HFFc6 (cell line): ENCODE data around the gene PSD4. TPM values are rescaled to one million over a fixed set of nuclear protein-coding genes. Genes with fewer than 3 reads are reported as not detected.

Source experiments
- DNase-seq: peaks from one replicate; pipeline ENCODE4 v3.0.0-alpha.2; 2018
- H3K27ac Mint-ChIP-seq: 2 replicates; pipeline ENCODE4 v1.8.0; 2020; ENCODE audit warnings: mild to moderate bottlenecking, mixed read lengths
- H3K27me3 Mint-ChIP-seq: 2 replicates; pipeline ENCODE4 v1.8.0; 2021; ENCODE audit warnings: mild to moderate bottlenecking, moderate library complexity, mixed read lengths; ENCODE audit not compliant: insufficient read depth
- H3K36me3 Mint-ChIP-seq: 2 replicates; pipeline ENCODE4 v1.8.0; 2021; ENCODE audit warnings: low read depth, mixed read lengths
- H3K4me1 Mint-ChIP-seq: 2 replicates; pipeline ENCODE4 v1.8.0; 2020; ENCODE audit warnings: low read depth, mixed read lengths
- H3K4me3 Mint-ChIP-seq: 2 replicates; pipeline ENCODE4 v1.8.0; 2020; ENCODE audit warnings: mild to moderate bottlenecking, moderate library complexity, mixed read lengths
- H3K9me3 Mint-ChIP-seq: 2 replicates; pipeline ENCODE4 v1.8.0; 2020; ENCODE audit warnings: mild to moderate bottlenecking, mixed read lengths
- CTCF ChIP-seq: fragments of 200-600 bp; sonication (generic); IDR thresholded peaks from 2 replicates; pipeline ENCODE4 v1.5.0; 2021; ENCODE audit warnings: antibody characterized with exemption, mild to moderate bottlenecking
- total RNA-seq, 6 experiments: library from RNA; stranded (reverse); fragmentation: NEBNext Ultra II Directional; extraction: Animal tissue kit (Norgen Biotek cat#: 25700); gene quantifications; 2 replicates in 1 of 6; 3 replicates in 5 of 6; pipeline ENCODE4 v1.2.3, GENCODE V29; 2021

PSD4 gene
- total RNA-seq, 6 experiments from 2014 or later, result 0.76 to 1.8 (median 1.1) TPM

- no peak for TF ChIP-seq CTCF
- DNase-seq, result no peak
- no peak overlapping the region for H3K4me3 Mint-ChIP-seq
- H3K4me1 Mint-ChIP-seq, result no peaks in the 10 kb centered on the region
- peaks cover 7% of the 10 kb centered on the region; the same call in 1 of the 2 replicates for H3K27me3 Mint-ChIP-seq
- H3K27ac Mint-ChIP-seq, result no peak overlapping the region
- no peaks in the 10 kb centered on the region for H3K36me3 Mint-ChIP-seq
- H3K9me3 Mint-ChIP-seq, result no peaks in the 10 kb centered on the region
These were observed 592 bp downstream of the PSD4 start for GRCh38 chr2:113174376-113174750.

GRCh38 chr2:113175042-113175628, 1.4 kb downstream of the PSD4 start:
- H3K27ac Mint-ChIP-seq, result no peak overlapping the region
- H3K36me3 Mint-ChIP-seq, result no peaks in the 10 kb centered on the region
- no peak overlapping the region for H3K4me3 Mint-ChIP-seq
- no peak for TF ChIP-seq CTCF
- no peaks in the 10 kb centered on the region for H3K9me3 Mint-ChIP-seq
- DNase-seq, result no peak
- peaks cover 10% of the 10 kb centered on the region; the same call in 1 of the 2 replicates for H3K27me3 Mint-ChIP-seq
- no peaks in the 10 kb centered on the region for H3K4me1 Mint-ChIP-seq

- H3K27me3 Mint-ChIP-seq, result peaks cover 13% of the 10 kb centered on the region; the same call in 1 of the 2 replicates
- TF ChIP-seq CTCF, result no peak
These were observed 2.2 kb downstream of the PSD4 start for GRCh38 chr2:113175736-113176695.

GRCh38 chr2:113176696-113177355, 3.1 kb downstream of the PSD4 start:
- H3K27me3 Mint-ChIP-seq, result peaks cover 12% of the 10 kb centered on the region; the same call in 1 of the 2 replicates
- H3K9me3 Mint-ChIP-seq, result no peaks in the 10 kb centered on the region
- H3K36me3 Mint-ChIP-seq, result no peaks in the 10 kb centered on the region
- no peak overlapping the region for H3K27ac Mint-ChIP-seq
- no peaks in the 10 kb centered on the region for H3K4me1 Mint-ChIP-seq
- no peak overlapping the region for H3K4me3 Mint-ChIP-seq
- DNase-seq, result no peak
- no peak; the same call in 1 of the 2 replicates for TF ChIP-seq CTCF

More at GRCh38 chr2:113175736-113176695, 2.2 kb downstream of the PSD4 start:
- H3K4me3 Mint-ChIP-seq, result no peak overlapping the region
- H3K27ac Mint-ChIP-seq, result no peak overlapping the region
- no peak for DNase-seq
- H3K4me1 Mint-ChIP-seq, result no peaks in the 10 kb centered on the region
- no peaks in the 10 kb centered on the region for H3K9me3 Mint-ChIP-seq
- H3K36me3 Mint-ChIP-seq, result no peaks in the 10 kb centered on the region

- no peak overlapping the region for H3K27ac Mint-ChIP-seq
- no peaks in the 10 kb centered on the region for H3K9me3 Mint-ChIP-seq
- peaks cover 12% of the 10 kb centered on the region; the same call in 1 of the 2 replicates for H3K27me3 Mint-ChIP-seq
- H3K36me3 Mint-ChIP-seq, result no peaks in the 10 kb centered on the region
- no peak for DNase-seq
- H3K4me1 Mint-ChIP-seq, result no peaks in the 10 kb centered on the region
- no peak for TF ChIP-seq CTCF
- no peak overlapping the region for H3K4me3 Mint-ChIP-seq
These were observed 4.4 kb downstream of the PSD4 start for GRCh38 chr2:113178069-113178746.
